ENCODE data around the gene KIF16B.

DNA sequence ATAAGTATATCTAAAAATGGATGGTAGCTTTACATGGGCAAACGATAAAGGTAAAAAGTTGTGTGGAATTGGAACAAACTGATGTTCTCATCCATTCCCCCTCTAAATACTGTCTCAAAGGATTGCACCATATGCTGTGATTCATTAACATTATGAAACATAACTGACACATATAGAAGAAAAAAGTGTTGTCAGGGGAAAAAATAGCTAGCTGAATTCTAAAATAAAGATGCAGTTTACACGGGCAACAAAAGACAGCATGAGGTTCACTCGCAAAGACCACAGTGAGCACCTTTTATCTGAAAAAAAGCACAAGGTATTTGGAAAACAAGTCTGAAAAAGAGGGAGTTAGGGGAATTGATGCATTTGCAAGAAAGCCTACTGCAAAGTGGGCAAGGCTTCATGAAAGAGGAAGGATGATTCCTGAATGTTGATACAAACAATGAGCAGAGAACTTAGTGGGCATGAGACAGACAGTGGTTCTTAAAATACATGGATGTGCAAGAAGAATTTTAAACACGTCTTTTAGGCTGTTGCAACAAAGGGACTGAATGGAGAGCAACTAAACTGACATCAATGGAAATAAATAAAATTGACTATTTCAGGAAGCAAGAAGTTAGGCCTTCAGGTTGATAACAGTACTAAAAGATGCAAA, 280.9 kb downstream of the KIF16B start:
- TF ChIP-seq, protein P1, sequence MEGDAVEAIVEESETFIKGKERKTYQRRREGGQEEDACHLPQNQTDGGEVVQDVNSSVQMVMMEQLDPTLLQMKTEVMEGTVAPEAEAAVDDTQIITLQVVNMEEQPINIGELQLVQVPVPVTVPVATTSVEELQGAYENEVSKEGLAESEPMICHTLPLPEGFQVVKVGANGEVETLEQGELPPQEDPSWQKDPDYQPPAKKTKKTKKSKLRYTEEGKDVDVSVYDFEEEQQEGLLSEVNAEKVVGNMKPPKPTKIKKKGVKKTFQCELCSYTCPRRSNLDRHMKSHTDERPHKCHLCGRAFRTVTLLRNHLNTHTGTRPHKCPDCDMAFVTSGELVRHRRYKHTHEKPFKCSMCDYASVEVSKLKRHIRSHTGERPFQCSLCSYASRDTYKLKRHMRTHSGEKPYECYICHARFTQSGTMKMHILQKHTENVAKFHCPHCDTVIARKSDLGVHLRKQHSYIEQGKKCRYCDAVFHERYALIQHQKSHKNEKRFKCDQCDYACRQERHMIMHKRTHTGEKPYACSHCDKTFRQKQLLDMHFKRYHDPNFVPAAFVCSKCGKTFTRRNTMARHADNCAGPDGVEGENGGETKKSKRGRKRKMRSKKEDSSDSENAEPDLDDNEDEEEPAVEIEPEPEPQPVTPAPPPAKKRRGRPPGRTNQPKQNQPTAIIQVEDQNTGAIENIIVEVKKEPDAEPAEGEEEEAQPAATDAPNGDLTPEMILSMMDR (conservative IDR thresholded peaks at IDR 0.05; ENCODE audit: low read depth in 2 of 2): no peak
- TF ChIP-seq EZH2 (IDR thresholded peaks at IDR 0.05; ENCODE audit: low read depth, unreplicated experiment) (no peak), CREB1 (CRISPR knock-in tag; IDR thresholded peaks at IDR 0.05; ENCODE audit: low read depth) (no peak), EZH2phosphoT487 (IDR thresholded peaks at IDR 0.05; ENCODE audit: unreplicated experiment) (no peak), POLR2AphosphoS5 (IDR thresholded peaks at IDR 0.05; ENCODE audit: low read depth) (no peak), ZNF114 (CRISPR knock-in tag; IDR thresholded peaks at IDR 0.05) (no peak), NANOG (IDR thresholded peaks at IDR 0.05; ENCODE audit: borderline replicate concordance) (no peak), JUNB (IDR thresholded peaks at IDR 0.05; ENCODE audit: unreplicated experiment) (no peak), STAT1 (IDR thresholded peaks at IDR 0.05; ENCODE audit: unreplicated experiment) (no peak), ZNF331 (CRISPR knock-in tag; IDR thresholded peaks at IDR 0.05; ENCODE audit: low read depth) (no peak)
- TF ChIP-seq, protein P2, sequence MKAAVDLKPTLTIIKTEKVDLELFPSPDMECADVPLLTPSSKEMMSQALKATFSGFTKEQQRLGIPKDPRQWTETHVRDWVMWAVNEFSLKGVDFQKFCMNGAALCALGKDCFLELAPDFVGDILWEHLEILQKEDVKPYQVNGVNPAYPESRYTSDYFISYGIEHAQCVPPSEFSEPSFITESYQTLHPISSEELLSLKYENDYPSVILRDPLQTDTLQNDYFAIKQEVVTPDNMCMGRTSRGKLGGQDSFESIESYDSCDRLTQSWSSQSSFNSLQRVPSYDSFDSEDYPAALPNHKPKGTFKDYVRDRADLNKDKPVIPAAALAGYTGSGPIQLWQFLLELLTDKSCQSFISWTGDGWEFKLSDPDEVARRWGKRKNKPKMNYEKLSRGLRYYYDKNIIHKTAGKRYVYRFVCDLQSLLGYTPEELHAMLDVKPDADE (IDR thresholded peaks at IDR 0.05): no peak
- TF ChIP-seq, protein P3, sequence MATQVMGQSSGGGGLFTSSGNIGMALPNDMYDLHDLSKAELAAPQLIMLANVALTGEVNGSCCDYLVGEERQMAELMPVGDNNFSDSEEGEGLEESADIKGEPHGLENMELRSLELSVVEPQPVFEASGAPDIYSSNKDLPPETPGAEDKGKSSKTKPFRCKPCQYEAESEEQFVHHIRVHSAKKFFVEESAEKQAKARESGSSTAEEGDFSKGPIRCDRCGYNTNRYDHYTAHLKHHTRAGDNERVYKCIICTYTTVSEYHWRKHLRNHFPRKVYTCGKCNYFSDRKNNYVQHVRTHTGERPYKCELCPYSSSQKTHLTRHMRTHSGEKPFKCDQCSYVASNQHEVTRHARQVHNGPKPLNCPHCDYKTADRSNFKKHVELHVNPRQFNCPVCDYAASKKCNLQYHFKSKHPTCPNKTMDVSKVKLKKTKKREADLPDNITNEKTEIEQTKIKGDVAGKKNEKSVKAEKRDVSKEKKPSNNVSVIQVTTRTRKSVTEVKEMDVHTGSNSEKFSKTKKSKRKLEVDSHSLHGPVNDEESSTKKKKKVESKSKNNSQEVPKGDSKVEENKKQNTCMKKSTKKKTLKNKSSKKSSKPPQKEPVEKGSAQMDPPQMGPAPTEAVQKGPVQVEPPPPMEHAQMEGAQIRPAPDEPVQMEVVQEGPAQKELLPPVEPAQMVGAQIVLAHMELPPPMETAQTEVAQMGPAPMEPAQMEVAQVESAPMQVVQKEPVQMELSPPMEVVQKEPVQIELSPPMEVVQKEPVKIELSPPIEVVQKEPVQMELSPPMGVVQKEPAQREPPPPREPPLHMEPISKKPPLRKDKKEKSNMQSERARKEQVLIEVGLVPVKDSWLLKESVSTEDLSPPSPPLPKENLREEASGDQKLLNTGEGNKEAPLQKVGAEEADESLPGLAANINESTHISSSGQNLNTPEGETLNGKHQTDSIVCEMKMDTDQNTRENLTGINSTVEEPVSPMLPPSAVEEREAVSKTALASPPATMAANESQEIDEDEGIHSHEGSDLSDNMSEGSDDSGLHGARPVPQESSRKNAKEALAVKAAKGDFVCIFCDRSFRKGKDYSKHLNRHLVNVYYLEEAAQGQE (IDR thresholded peaks at IDR 0.05; ENCODE audit: unreplicated experiment): no peak

Measured in GM23338 (cell line).